ENCODE results near the gene CD81. TPM values are rescaled to one million over a fixed set of nuclear protein-coding genes. Genes with fewer than 3 reads are reported as not detected.

The CD81 gene
- total RNA-seq, 1 experiment from 2014 or later = 296 TPM

- Histone ChIP-seq H3K9me2 (ENCODE audit: insufficient read depth) (no peaks in the 10 kb centered on the region), H4K20me1 (ENCODE audit: insufficient read depth) (no peaks in the 10 kb centered on the region), H3K4me1 (ENCODE audit: control insufficient read depth in 1 of 2, insufficient read depth in 2 of 2, low read length in 2 of 2) (peaks cover 0 to 13% of the 10 kb centered on the region in 2 experiments; a peak in 2 of 4 replicates), H3K27me3 (ENCODE audit: insufficient read depth, low read length) (no peaks in the 10 kb centered on the region), H3K36me3 (ENCODE audit: control insufficient read depth in 1 of 2, insufficient read depth in 2 of 2, low read length in 2 of 2) (no peaks in the 10 kb centered on the region), H3K79me2 (ENCODE audit: insufficient read depth, low read length) (no peaks in the 10 kb centered on the region), H3K27ac (ENCODE audit: low read depth, low read length) (peak overlapping the region; percentile 16; the same call in 1 of the 2 replicates), H2AFZ (ENCODE audit: low read depth, low read length, poor library complexity, severe bottlenecking) (peak overlapping the region; percentile 82), H3K9me3 (ENCODE audit: control insufficient read depth in 1 of 2, insufficient read depth in 1 of 2, low read depth in 1 of 2, low read length in 2 of 2) (no peaks in the 10 kb centered on the region), H3K4me2 (ENCODE audit: low read length) (peak overlapping the region; percentile 62), H3K9ac (ENCODE audit: low read length) (0 out of 2 replicates have a peak overlapping the region, but pooled peaks have one; percentile 6), H3K4me3 (replicated peaks in 1 of 2; ENCODE audit: low read depth in 1 of 2, low read length in 2 of 2) (no peak overlapping the region)
- CTCF ChIA-PET = interaction anchor here (0.7 to 5.5 kb wide), 23 partner anchors 8 to 471 kb away, joined by 3 to 225 read pairs (median 4); partner anchors contain the start of genes C11orf21, TSPAN32 and TSSC4
- intact Hi-C loops (cut with micrococcal nuclease) = loop anchor here (1.0 kb wide), 4 partner anchors 20 to 254 kb away; partner anchors contain the start of gene TSSC4
- ATAC-seq (peak; percentile 61), DNase-seq (ENCODE audit: low read depth, low spot score) (peak; percentile 52)
- RAD21 ChIA-PET (ENCODE audit: low non-redundant PET in 1 of 2, low total read pairs in 2 of 2, uncharacterized antibody in 2 of 2, unreplicated experiment in 2 of 2) = interaction anchor here (0.6 to 3.7 kb wide), 11 partner anchors 19 to 252 kb away, joined by 3 to 56 read pairs (median 4); partner anchors contain the start of gene TSSC4 (in 1 of the 2)
- POLR2A ChIA-PET = interaction anchor here (1.0 to 1.5 kb wide), 4 partner anchors 19 to 115 kb away, joined by 3 to 5 read pairs (median 4); partner anchors contain the start of gene TSSC4
- no TSS peak for BruUV-seq (replicated peaks)
- TF ChIP-seq CTCF (IDR thresholded peaks at IDR 0.05 in 2 of 3, conservative IDR thresholded peaks at IDR 0.05 in 1 of 3; ENCODE audit: borderline replicate concordance in 1 of 3, insufficient read depth in 1 of 3, low read depth in 2 of 3, low read length in 2 of 3) (peak; percentile 78 to 94 (median 86)), FOSL1 (IDR thresholded peaks at IDR 0.05; ENCODE audit: low read depth) (no peak), CEBPB (IDR thresholded peaks at IDR 0.05; ENCODE audit: low read depth) (no peak), ELF1 (IDR thresholded peaks at IDR 0.05; ENCODE audit: borderline replicate concordance, low read depth) (no peak), TCF7L2 (IDR thresholded peaks at IDR 0.05; ENCODE audit: borderline replicate concordance, extremely low read depth, insufficient read depth, insufficient read length) (peak; percentile 51), ZNF274 (IDR thresholded peaks at IDR 0.05; ENCODE audit: low read depth, low read length) (no peak), RAD21 (IDR thresholded peaks at IDR 0.05; ENCODE audit: low read depth) (peak; percentile 94), SIN3A (IDR thresholded peaks at IDR 0.05; ENCODE audit: low read depth) (no peak), SP1 (IDR thresholded peaks at IDR 0.05; ENCODE audit: low read depth) (no peak), EZH2 (IDR thresholded peaks at IDR 0.05) (no peak)
These were observed 42.8 kb downstream of the CD81 start for GRCh38 chr11:2419638-2420501.

Measured in HCT116 (cell line).